ENCODE results near the gene TMEM88.

TMEM88 gene

DNA sequence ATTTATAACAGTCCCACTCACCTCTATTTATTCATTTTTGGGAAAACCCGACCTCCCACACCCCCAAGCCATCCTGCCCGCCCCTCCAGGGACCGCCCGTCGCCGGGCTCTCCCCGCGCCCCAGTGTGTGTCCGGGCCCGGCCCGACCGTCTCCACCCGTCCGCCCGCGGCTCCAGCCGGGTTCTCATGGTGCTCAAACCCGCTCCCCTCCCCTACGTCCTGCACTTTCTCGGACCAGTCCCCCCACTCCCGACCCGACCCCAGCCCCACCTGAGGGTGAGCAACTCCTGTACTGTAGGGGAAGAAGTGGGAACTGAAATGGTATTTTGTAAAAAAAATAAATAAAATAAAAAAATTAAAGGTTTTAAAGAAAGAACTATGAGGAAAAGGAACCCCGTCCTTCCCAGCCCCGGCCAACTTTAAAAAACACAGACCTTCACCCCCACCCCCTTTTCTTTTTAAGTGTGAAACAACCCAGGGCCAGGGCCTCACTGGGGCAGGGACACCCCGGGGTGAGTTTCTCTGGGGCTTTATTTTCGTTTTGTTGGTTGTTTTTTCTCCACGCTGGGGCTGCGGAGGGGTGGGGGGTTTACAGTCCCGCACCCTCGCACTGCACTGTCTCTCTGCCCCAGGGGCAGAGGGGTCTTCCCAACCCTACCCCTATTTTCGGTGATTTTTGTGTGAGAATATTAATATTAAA is 638 bp upstream of the TMEM88 start:
- H3K4me1 ChIP-seq (ENCODE audit: low read length): peaks cover 20% of the 10 kb centered on the region
- H3K27ac ChIP-seq (ENCODE audit: low read length): no peak overlapping the region
- DNase-seq: no peak
- no peaks in the 10 kb centered on the region for H3K36me3 ChIP-seq (replicated peaks; ENCODE audit: insufficient read depth, low read length)
- no peaks in the 10 kb centered on the region for H3K9me3 ChIP-seq (replicated peaks; ENCODE audit: insufficient read depth, low read length)
- H3K9ac ChIP-seq (ENCODE audit: low read length): no peak overlapping the region
- no peak overlapping the region for H3K4me3 ChIP-seq (ENCODE audit: low read length)
- H4K20me1 ChIP-seq (ENCODE audit: insufficient read depth, low read length): no peaks in the 10 kb centered on the region
- no peak overlapping the region for H2AFZ ChIP-seq (ENCODE audit: low read length)
- H3K9me2 ChIP-seq (replicated peaks; ENCODE audit: insufficient read depth, low read length): no peaks in the 10 kb centered on the region
- peaks cover 28% of the 10 kb centered on the region for H3K79me2 ChIP-seq (ENCODE audit: low read length)
- no peak overlapping the region for H3K4me2 ChIP-seq (ENCODE audit: low read depth, low read length)
- no peak for TF ChIP-seq EZH2phosphoT487 (IDR thresholded peaks at IDR 0.05; ENCODE audit: low read length)
- TF ChIP-seq, protein P1, sequence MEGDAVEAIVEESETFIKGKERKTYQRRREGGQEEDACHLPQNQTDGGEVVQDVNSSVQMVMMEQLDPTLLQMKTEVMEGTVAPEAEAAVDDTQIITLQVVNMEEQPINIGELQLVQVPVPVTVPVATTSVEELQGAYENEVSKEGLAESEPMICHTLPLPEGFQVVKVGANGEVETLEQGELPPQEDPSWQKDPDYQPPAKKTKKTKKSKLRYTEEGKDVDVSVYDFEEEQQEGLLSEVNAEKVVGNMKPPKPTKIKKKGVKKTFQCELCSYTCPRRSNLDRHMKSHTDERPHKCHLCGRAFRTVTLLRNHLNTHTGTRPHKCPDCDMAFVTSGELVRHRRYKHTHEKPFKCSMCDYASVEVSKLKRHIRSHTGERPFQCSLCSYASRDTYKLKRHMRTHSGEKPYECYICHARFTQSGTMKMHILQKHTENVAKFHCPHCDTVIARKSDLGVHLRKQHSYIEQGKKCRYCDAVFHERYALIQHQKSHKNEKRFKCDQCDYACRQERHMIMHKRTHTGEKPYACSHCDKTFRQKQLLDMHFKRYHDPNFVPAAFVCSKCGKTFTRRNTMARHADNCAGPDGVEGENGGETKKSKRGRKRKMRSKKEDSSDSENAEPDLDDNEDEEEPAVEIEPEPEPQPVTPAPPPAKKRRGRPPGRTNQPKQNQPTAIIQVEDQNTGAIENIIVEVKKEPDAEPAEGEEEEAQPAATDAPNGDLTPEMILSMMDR (IDR thresholded peaks at IDR 0.05; ENCODE audit: low read length): no peak
- TF ChIP-seq EZH2 (optimal IDR thresholded peaks at IDR 0.05; ENCODE audit: low read depth, low read length): no peak
- H3F3A ChIP-seq (ENCODE audit: insufficient read depth, low read length): peaks cover 10% of the 10 kb centered on the region; the same call in 1 of the 2 replicates
- H3K27me3 ChIP-seq (replicated peaks; ENCODE audit: insufficient read depth, low read length): no peaks in the 10 kb centered on the region

DNA sequence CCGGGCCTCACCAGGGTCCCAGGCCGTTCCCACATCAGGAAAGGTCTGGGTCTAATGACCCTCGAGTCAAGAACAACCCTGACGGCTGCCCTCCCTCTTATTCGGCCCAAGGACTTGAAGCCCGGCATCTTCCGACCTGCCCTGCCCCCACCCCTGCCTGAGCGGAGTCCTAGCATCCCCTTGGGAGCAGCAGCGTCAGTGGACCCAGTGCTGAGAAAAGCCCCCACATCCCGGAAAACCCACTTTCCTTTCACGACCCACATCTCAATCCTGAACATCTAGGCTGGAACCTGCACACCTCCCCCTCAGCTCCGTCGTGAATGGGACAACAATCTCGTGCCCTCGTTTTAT is 769 bp downstream of the TMEM88 start:
- H3F3A ChIP-seq (ENCODE audit: insufficient read depth, low read length): peaks cover 10% of the 10 kb centered on the region; the same call in 1 of the 2 replicates
- H2AFZ ChIP-seq (ENCODE audit: low read length): no peak overlapping the region
- H3K4me1 ChIP-seq (ENCODE audit: low read length): peaks cover 22% of the 10 kb centered on the region
- H3K79me2 ChIP-seq (ENCODE audit: low read length): peaks cover 30% of the 10 kb centered on the region
- DNase-seq: no peak
- H3K27ac ChIP-seq (ENCODE audit: low read length): no peak overlapping the region
- no peaks in the 10 kb centered on the region for H3K36me3 ChIP-seq (replicated peaks; ENCODE audit: insufficient read depth, low read length)
- peak overlapping the region; percentile 88; the same call in 1 of the 2 replicates for H3K4me3 ChIP-seq (ENCODE audit: low read length)
- TF ChIP-seq, protein P1 (IDR thresholded peaks at IDR 0.05; ENCODE audit: low read length): no peak
- TF ChIP-seq EZH2phosphoT487 (IDR thresholded peaks at IDR 0.05; ENCODE audit: low read length) (no peak), EZH2 (optimal IDR thresholded peaks at IDR 0.05; ENCODE audit: low read depth, low read length) (no peak)
- no peaks in the 10 kb centered on the region for H3K27me3 ChIP-seq (replicated peaks; ENCODE audit: insufficient read depth, low read length)
- no peaks in the 10 kb centered on the region for H4K20me1 ChIP-seq (ENCODE audit: insufficient read depth, low read length)
- H3K9me3 ChIP-seq (replicated peaks; ENCODE audit: insufficient read depth, low read length): no peaks in the 10 kb centered on the region
- peak overlapping the region; percentile 98 for H3K4me2 ChIP-seq (ENCODE audit: low read depth, low read length)
- H3K9ac ChIP-seq (ENCODE audit: low read length): peak overlapping the region; percentile 86; the same call in 1 of the 2 replicates
- no peaks in the 10 kb centered on the region for H3K9me2 ChIP-seq (replicated peaks; ENCODE audit: insufficient read depth, low read length)

DNA sequence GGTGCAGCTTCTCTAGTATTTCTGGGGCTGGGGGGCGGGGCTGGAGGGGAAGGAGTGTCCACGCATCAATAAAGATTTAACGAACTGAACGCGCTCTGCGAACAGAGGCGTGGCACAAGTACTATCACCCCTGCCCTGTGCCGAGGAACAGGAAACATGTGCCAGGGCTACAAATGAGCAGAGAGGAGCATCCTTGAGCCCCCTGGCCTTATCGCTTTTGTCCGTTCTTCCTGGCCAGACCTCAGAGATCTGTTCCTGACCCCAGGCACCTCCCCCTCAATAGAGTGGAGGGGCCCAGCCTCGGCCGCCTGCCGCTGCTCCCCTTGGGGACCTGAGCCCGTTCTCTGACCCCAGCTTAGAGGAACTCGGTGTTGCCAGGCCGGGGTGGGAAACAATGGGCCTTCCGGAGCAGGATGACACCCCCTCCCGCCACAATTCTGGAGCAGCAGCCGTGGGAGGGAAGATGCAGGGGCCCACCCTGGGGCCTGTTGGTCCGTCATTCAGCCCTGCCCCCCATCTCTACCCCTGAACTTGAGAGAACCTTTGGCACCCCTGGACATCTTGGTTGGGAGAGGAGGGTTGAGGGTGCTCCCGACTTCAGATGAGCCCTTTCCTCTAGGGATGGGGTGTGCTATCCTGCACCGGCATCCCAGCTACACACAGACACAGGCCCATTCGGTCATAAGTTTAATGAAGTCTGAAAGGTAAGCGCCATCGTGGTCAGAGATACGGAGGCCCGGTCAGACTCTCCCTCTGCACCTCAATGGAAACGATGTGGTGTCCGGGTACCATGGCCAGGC is 1.3 kb downstream of the TMEM88 start:
- TF ChIP-seq EZH2 (optimal IDR thresholded peaks at IDR 0.05; ENCODE audit: low read depth, low read length) (no peak), EZH2phosphoT487 (IDR thresholded peaks at IDR 0.05; ENCODE audit: low read length) (no peak)
- TF ChIP-seq, protein P1 (IDR thresholded peaks at IDR 0.05; ENCODE audit: low read length): no peak
- H3K4me1 ChIP-seq (ENCODE audit: low read length): peaks cover 17% of the 10 kb centered on the region; the same call in 1 of the 2 replicates
- peak overlapping the region; percentile 88 for H3K4me3 ChIP-seq (ENCODE audit: low read length)
- peak overlapping the region; percentile 98 for H3K4me2 ChIP-seq (ENCODE audit: low read depth, low read length)
- DNase-seq: peak; percentile 45
- no peaks in the 10 kb centered on the region for H3K36me3 ChIP-seq (replicated peaks; ENCODE audit: insufficient read depth, low read length)
- H3K9me2 ChIP-seq (replicated peaks; ENCODE audit: insufficient read depth, low read length): no peaks in the 10 kb centered on the region
- H2AFZ ChIP-seq (ENCODE audit: low read length): peak overlapping the region; percentile 43
- peak overlapping the region; percentile 85; the same call in 1 of the 2 replicates for H3K27ac ChIP-seq (ENCODE audit: low read length)
- H4K20me1 ChIP-seq (ENCODE audit: insufficient read depth, low read length): no peaks in the 10 kb centered on the region
- H3K9ac ChIP-seq (ENCODE audit: low read length): peak overlapping the region; percentile 86
- H3K27me3 ChIP-seq (replicated peaks; ENCODE audit: insufficient read depth, low read length): no peaks in the 10 kb centered on the region
- H3F3A ChIP-seq (ENCODE audit: insufficient read depth, low read length): peaks cover 10% of the 10 kb centered on the region; the same call in 1 of the 2 replicates
- H3K9me3 ChIP-seq (replicated peaks; ENCODE audit: insufficient read depth, low read length): no peaks in the 10 kb centered on the region
- H3K79me2 ChIP-seq (ENCODE audit: low read length): peaks cover 27% of the 10 kb centered on the region
